GM12801 (cell line): ENCODE data around the gene CHAD.

Experiments used
- TF ChIP-seq, protein P1 (sequence below): IDR thresholded peaks from one replicate; pipeline ENCODE4 v1.5.1; 2011; ENCODE audit warnings: control low read depth; ENCODE audit not compliant: insufficient read length; ENCODE audit errors: extremely low read depth

CHAD gene

DNA sequence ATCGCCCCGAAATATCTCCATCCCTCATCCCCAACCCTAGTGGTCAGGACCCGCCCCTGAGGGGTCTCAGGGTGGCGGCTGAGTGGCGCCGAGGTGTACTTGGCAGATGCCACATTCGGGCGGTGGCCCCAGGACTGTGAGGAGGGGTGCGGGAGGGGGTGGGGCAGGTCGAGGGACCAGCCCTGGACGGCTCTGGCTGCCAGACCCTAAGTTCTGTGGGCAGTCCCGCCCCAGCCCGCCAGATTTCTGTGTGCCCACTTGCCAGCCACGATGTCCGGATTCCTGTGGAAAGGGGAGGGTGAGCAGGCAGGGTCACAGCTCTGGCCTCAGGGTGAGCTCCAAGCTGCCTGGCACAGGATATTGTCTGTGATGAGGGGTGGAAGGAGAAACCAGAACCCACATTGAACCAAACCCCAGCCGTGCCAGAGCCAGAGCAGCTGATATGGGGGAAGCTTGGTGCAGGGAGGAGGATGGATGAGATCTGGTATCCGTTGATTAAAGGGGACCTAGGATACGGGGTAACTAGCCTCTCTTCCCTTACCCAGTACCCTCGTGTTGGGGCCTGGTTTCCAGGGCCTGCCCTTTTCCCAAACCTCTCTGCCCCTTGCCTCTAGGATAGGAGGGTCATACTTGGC is 1.1 kb upstream of the CHAD start:
- TF ChIP-seq, protein P1, sequence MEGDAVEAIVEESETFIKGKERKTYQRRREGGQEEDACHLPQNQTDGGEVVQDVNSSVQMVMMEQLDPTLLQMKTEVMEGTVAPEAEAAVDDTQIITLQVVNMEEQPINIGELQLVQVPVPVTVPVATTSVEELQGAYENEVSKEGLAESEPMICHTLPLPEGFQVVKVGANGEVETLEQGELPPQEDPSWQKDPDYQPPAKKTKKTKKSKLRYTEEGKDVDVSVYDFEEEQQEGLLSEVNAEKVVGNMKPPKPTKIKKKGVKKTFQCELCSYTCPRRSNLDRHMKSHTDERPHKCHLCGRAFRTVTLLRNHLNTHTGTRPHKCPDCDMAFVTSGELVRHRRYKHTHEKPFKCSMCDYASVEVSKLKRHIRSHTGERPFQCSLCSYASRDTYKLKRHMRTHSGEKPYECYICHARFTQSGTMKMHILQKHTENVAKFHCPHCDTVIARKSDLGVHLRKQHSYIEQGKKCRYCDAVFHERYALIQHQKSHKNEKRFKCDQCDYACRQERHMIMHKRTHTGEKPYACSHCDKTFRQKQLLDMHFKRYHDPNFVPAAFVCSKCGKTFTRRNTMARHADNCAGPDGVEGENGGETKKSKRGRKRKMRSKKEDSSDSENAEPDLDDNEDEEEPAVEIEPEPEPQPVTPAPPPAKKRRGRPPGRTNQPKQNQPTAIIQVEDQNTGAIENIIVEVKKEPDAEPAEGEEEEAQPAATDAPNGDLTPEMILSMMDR: no peak

DNA sequence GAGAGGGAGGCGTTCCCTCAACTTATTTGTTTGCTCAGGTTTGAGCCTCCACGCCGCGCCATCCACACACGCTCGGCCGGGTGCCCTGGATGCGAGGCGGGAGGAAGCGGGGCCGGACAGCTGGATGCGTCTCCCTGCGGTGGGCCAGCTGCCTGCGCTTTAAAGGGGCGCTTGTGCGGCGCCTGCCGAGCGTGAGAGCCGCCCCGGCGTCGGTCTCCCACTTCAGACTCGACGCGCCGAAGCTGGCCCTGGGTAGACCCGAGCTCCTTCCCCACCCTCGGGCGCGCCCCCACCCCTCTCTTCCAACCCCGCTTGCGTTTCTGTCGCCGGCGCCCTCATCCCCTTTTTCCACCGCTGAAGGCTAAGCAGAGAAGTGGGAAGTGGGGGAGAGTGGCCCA is 527 bp upstream of the CHAD start:
- TF ChIP-seq, protein P1: no peak

DNA sequence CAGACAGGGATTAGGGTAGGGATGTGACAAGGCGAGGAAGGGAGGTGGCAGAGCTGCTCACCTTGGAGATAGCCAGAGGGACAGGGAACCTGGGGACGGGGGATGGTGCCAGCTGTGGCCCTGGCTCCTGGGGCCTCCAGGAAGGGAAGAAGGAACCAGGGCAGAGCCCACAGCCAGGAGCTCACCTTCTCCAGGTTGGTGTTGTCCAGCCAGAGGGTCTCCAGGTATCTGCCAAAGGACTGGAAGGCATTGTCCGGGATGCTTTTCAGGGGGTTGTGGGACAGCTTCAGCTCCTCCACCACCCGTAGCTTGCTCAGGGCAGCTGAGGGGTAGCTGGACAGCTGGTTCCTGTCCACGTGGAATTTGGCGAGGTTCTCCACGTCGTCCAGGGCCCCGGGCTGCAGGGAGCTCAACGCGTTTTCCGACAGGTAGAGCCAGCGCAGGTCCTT is 801 bp downstream of the CHAD start:
- TF ChIP-seq, protein P1: no peak

DNA sequence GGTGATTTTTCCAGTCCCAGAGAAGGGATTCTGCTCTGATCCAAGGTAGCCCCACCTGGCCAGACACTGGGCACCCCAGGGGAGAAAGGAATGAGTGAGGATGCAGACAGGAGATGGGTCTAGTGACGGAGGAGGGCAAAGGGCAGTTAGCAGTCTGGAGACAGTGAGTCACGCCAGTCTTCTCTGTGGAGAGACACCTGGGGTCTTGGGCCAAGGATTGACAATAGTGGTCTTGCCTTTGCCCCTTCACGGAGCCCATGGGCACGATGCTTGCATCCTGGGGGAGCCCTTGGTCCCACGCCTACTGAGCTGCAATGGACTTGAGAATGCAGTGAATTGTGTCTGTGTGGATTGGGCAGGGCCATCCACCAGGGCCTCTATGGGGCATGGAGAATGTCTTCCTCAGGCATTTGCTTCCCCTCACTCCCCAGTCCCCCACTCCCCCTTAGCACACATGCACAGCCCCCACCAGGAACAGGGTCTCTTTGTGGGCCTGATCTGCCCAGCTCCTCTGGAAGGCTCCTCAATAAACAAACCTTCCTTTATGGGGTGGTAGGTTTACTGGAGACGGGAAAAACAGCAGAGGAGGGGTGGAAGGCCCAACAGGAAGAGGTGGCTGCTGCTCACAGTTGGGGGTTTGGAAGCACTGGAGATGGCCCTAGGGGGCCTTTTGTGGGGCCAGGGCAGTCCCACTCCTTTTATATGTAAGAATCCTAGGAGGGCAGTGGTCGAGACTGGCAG is 1.4 kb downstream of the CHAD start:
- TF ChIP-seq, protein P1: no peak

DNA sequence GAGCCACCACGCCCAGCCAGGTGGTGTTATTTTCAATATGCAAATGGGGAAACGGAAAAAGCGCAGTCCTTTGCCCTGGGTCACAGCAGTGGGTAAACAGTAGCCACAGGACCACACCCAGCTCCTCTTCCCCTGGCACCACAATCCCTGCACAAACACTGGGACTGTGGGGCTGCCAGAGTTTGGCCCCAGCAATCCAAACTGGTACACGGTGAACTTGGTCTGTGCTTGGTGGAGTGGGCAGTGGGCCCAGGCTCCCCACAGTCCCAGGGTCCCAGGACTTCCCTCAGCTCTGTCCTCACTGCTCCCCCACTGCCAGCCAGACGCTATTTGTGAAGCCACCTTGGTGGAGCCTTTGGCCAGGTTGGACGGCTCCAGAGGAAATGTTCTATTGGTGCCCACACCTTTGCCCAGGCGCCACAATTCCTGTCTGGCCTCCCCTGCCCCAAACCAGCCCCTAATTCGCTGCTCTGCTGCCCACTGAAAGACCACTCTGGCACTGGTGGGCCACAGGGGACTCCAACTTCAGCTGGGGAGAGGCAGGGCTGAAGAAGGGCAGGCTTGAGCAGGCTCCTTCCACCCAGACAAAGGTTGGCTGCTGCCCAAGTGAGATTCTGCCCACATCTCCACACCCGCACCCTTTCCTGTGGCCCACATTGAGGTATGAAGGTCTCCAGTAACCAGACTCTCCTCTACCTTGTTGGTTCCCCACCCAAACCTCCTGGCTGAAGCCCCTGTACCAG is 2.1 kb downstream of the CHAD start:
- TF ChIP-seq, protein P1: no peak

DNA sequence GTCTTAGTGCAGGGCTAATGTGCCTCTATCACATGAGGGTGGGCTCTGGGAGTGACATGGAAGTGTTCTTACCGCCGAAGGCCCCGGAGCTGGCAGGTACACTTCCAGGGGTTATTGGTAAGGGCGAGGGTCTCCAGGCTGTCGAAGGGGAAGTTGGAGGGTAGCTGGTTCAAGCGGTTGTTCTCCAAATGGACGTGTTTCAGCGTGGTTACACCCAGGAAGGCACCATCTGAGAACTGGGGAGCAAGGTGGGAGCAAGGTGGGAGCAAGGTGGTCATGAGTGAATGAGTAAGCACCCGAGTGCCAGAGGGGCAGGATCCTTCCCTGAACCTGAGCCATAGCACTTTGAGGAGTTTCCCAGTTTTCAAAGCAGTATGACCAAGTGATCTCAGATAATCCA is 3.0 kb downstream of the CHAD start:
- TF ChIP-seq, protein P1: no peak

DNA sequence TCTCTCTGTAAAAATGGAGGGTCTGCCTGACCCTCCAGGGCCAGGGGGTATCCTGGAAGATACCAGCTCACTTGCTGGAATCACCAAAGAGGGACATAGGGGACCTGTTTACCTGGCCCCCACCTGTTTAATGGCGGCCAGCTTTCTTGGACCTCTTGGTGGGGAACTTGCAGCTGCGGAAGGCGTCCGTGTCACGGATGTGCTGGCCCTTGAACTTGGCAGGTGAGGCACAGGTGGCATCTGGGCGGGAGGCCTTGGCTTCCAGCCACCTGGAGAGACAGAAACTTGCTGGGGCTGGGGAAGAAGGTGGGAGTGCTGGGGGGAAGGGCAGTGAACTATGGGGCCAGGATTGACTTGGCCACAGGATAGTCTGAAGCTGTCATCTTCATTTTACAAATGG is 3.5 kb downstream of the CHAD start:
- TF ChIP-seq, protein P1: no peak
